ENCODE data around the gene TMEM135. TPM values are rescaled to one million over a fixed set of nuclear protein-coding genes. Genes with fewer than 3 reads are reported as not detected.

Gene TMEM135
- polyA plus RNA-seq, 5 donors = 17.1 to 35.0 (median 25.9) TPM

DNA sequence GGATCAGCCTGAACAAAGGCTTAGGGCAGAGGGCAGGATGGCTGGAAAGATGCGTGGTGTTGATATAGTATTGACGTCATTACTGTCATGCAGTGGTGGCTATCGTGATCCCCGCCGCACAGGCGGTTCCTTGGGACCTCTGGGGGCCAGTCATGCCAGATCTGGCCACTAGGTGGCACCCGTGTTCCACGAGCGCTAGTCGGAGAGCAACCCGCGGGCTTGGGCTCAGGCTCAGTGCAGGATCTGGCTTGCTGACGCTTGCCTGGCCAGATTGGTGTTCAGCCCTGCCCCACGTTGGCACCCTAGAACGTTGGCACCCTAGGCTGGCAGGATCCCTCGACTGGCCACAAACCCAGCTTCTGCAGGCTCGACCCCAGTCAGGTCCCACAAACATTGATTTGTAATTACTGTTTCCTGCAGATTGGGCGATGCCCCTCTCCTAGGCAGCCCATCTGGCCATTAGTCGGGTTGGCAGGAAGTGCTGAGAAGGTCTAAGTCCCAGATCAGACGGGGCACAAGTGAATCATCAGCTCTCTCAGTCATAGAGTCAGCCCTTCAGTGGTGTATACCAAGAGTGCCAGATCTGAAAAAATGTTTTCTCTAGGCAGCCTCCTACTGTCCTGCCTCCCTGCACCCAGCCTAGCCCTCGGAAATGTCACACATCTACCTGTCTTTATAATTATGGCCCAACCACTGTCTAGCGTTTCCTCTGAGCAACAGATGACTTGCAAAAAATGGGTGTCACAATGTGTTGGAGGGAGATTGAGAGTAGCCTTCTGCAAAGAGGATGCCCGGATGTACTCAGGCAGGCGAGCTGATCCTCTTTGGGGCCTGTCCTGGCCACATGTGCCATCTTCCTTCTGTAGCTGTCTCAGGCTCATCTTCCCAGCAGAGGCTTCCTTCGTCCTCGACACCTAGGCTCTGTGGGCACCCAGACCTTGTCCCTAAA, 315.3 kb downstream of the TMEM135 start:
- DNase-seq = peak; percentile 65 to 71

DNA sequence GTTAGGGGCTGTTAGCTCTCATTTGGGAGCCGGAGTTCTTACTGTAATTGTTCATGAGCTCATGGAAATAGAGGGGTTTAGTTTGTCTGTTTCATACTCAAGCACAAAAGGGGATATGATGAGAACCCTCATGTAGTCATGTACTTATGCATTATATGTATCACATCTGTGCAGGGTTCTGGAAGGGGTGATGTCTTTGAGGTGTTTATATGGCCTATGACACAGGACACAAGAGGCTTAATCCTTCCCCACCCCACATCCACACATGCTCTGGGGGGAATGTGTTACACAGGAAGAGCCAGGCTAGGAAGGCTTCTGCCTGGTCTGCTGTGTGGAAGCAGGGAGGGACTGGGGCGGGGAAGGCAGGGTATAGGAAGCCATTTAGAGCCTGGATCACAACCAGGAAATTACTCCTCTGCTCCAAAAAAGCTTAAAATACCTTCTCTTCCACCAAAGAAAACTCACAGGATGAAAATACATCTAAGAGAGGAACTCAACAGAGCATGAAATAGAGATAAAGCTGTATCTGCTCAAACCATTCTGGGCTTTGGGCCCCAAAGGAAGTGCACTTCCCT, 316.1 kb downstream of the TMEM135 start:
- DNase-seq = no peak

DNA sequence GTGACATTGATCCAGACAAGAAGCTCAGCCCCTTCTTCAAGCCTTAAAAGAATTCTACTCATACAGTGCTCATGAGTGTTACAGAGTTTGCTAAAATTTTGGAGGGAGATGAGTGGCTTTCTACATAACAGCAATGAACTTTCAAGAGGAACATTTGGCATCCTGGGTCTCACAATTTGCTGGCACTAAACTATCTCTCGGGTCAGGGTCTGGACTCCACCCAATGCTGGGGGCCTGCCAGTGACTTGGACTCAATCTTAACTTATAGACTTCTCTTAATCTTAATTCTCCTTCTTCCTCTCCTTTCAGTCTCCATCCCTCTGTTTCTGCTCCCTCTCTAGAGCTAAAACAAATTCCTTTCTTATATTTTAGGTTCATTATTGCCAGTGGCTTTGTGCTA, 317.9 kb downstream of the TMEM135 start:
- DNase-seq = peak in 1 of 2 donors; percentile 40

DNA sequence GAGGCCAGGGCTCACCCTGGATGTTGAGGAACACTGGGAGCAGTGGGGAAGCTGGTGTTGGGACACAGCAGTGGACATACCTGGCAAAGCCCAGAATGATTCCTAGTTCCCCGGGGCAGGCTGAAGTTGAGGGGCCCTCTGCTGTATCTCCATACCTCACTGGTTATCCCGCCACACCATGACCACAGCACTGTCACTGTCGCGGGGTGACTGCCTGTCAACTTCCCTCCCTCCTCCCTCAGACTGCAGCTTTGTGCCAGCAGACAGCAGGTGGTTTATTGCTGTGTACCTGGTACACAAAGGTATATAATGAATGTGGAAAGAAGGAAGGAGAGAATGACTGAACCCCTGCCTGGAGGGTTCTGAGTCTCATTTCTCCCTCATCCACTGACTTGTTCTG, 318.7 kb downstream of the TMEM135 start:
- no peak for DNase-seq

DNA sequence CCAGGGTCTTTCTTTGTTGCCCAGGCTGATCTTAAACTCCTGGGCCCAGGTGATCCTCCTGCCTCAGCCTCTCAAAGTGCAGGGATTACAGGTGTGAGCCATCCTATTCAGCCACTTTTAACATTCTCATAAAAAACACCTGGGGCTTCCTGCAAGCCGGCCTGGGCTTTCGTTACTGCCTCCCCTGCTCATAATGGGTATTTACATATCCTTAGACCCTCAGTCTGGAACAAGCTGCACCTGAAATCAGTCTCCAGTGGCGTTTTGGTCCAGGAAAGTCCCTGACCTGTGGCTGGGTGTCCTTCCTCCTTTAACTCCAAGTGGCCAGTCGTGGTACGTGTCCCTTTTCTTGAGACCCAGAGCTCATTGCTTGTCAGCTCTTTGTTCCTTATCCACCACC, 320.7 kb downstream of the TMEM135 start:
- DNase-seq = no peak

DNA sequence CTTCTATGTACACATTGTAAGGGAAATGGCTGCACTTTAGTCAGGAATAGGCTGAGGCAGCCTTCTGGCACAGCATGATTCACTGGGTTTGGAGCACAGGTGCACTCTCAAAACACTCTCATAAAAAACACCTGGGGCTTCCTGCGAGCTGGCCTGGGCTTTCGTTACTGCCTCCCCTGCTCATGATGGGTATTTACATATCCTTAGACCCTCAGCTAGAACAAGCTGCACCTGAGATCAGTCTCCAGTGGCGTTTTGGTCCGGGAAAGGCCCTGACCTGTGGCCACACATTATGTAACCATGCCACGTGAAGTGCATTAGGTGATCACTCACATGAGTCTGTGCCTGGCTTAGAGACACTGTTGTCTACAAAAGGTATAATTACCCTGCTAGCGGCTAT, 321.7 kb downstream of the TMEM135 start:
- DNase-seq = no peak

DNA sequence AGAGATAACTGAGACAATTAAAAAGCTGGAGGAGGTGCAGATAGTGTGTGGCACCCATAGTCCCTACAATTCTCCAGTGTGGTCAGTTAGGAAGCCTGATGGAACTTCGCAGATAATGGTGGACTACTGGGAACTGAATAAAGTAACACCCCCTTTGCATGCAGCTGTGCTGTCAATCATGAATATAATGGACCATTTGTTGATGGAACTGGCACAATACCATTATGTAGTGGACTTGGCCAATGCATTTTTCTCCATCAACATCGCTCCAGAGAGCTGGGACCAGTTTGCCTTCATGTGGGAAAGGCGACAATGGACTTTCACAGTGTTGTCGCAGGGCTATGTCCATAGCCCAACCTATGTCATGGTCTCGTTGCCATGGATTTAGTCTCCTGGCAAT, 324.2 kb downstream of the TMEM135 start:
- DNase-seq = no peak

DNA sequence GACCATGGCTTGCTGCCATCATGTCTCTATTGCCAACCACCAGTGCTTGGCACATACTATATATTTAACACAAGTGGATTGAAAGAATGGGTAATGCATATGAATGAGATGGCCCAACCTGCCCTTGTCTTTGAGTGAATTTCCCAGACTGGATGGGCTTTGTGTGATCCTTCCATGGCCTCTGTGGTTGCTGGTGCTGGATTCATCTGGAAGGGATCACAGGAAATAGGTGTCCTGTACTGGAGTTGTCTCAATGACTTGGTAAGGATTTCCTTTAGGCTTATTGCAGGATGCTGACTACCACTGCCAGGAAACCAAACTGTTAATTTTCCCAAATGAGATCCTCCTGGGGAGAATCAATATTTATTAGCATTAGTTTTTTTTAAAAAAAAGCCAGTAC, 328.6 kb downstream of the TMEM135 start:
- no peak for DNase-seq

DNA sequence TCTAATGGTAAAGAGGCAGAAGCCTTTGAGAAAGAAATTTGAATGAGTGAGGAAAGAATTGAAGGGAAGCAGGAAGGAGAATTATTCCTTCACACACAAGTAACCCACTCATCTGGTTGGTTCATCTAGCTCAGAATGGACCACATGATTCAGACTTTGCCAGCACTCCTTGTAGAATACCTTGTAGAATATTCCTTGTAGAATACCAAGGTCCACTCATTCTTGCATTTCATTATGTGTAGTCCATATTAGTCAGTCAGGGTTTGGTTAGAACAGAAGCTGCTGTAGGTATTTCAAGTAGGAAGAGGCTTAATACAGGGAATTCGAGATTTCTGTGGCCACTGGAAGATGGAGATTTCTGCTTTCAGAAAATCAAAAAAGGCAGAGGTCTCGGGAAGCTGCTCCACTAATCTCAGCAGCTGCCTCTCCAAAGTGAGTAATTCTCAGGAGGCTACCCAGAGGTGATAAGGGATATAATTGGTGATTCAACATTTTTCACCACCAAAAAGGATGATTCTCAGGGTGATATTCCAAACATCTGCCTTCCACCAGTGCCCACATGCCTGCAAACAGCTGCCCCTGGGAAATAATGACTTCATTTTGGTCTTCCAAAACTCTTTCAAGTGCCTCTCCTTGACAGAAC, 329.1 kb downstream of the TMEM135 start:
- DNase-seq = no peak

DNA sequence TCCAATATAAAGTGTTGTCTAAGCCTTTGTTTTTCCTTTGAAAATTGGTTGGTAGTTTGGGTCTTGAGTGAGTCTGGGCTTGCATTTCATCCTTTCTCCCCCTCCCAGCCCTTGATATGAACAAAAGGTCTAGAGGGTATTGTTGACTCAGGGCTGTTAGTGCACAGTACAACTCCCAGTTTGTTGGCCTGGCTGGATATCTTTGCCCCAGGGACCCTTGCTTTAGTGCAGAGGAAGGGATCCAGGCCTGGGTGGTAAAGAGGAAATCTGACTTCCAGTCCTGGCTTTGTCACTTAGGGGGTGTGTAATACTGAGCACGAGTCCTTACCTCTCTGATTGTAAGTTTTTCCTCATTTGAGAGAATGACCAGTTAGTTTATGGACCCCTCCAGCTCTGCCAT, 330.4 kb downstream of the TMEM135 start:
- DNase-seq = no peak

DNA sequence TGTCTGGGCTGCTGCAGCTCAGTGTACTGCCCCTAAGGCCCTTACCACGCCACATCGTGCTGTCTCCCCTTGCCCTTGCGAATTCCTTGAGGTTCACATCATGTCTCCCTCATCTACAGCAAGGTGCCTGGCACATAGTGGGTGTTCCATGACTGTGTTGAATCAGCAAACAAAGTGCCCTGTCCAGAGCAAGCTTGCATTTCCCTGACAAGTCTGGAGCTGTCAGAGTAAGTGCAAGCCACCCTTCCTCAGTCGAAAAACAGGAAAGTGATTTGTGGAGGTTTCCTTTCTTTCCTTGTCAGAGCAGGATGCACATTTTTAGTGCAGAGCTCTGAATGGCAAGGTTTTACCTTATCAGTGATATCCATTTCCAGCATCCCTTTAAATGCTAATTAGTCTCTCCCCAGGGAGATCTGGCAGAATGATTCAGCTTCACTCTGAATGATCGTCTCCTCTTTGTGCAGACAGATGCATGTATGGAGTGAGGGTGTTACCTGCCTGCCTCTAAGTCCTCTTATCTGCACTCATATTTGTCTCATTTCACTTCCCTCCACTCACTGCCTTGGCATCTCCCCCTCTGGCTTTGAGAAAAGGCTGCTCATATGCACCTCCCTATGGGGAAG, 331.2 kb downstream of the TMEM135 start:
- DNase-seq = no peak

DNA sequence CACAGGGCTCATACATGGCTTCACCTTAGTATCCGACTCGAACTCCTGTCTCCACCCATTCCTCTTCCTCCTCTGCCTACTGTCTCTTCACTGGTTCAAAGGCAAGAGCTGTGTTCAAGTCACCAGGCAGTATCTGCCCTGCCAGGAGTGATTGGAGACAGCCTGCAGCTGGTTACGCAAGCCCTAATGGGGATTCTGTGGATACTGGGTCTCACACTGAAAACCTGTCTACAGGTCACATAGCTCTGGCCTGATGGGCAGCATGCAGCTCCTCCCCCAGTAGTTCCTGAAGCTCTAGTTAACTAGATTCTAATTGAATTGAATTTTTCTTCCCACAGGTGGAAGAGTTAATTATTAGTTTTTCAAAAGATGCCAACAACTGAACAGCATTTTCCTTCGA, 332.2 kb downstream of the TMEM135 start:
- DNase-seq = no peak

DNA sequence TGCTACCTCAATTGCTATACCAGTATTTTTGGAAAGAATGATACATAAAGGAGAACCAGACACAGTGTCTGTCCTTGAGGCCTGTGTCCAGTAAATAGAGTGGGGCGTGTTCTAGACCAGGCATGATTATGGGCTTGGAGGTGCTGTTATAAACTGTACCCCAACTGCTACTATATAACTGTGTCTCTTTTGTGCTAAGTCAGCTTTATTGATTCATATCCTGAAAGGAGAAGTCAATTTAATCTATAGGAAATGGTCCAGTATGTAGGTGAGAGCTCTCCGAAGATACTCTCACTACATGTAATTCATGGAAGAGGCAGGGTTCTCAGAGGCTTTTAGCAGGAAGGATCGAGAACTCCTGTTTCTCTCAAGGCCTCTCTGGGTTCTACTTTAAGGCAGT, 334.3 kb downstream of the TMEM135 start:
- no peak for DNase-seq

Other genes starting within 250 kb of the TMEM135 start
- 10 to 100 TPM; 53.6 to 91.1 (median 74.0) TPM for gene PRSS23, start 237.4 kb upstream of the TMEM135 start, polyA plus RNA-seq (ENCODE audit: insufficient read depth in 1 of 5, insufficient read length in 5 of 5, low replicate concordance in 1 of 5)
- gene FZD4, start 82.5 kb upstream of the TMEM135 start, polyA plus RNA-seq (ENCODE audit: insufficient read depth in 1 of 5, insufficient read length in 5 of 5, low replicate concordance in 1 of 5) = 10 to 100 TPM; 21.0 to 27.1 (median 24.4) TPM